Measurements from ENCODE around the gene MRTO4. TPM values are rescaled to one million over a fixed set of nuclear protein-coding genes. Genes with fewer than 3 reads are reported as not detected.
"Not testable (repeated sequence)": the region's sequence is repeated elsewhere in the genome, so short reads cannot be mapped to it uniquely, and the experiment has no call there.

Gene MRTO4
- total and polyA plus RNA-seq, 12 donors: 8.4 to 52.2 (median 13.3) TPM

DNA sequence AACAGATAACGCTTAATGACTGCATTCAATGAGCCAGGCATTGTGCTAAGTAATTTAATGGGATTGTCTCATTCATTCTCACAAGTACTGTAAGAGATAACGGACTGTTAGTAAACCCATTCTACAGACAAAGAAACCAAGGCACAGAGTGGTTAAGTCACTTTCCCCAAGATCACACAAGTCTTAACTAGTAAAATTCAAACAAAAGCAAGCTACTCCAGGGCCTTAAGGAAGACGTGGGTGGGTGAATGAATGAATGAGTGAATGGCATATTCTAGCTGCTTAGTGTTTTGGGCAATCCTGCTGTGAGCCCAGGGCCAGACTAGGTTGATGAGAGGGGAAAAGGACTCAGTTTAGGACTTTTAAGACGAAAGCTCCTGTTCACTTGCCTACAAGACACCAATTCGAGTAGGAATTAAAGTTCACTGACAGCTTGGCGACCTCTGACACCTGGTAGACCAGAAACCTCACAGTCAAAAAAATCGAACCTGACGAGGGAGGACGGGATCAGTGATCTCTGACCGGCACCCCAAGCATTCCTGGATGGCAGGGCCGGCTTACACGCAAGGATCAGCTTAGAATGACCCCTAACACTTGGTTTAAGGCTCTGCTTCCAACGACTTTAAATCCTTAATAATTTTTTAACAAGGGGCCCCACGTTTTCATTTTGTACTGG lies 838 bp upstream of the MRTO4 start:
- TF ChIP-seq, protein P1, sequence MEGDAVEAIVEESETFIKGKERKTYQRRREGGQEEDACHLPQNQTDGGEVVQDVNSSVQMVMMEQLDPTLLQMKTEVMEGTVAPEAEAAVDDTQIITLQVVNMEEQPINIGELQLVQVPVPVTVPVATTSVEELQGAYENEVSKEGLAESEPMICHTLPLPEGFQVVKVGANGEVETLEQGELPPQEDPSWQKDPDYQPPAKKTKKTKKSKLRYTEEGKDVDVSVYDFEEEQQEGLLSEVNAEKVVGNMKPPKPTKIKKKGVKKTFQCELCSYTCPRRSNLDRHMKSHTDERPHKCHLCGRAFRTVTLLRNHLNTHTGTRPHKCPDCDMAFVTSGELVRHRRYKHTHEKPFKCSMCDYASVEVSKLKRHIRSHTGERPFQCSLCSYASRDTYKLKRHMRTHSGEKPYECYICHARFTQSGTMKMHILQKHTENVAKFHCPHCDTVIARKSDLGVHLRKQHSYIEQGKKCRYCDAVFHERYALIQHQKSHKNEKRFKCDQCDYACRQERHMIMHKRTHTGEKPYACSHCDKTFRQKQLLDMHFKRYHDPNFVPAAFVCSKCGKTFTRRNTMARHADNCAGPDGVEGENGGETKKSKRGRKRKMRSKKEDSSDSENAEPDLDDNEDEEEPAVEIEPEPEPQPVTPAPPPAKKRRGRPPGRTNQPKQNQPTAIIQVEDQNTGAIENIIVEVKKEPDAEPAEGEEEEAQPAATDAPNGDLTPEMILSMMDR (IDR thresholded peaks at IDR 0.05): no peak
- Histone ChIP-seq H3K27me3 (no peaks in the 10 kb centered on the region), H3K36me3 (peaks cover 0 to 15% (median 0%) of the 10 kb centered on the region in 9 donors), H3K9me3 (no peaks in the 10 kb centered on the region), H3K4me1 (peaks cover 9 to 42% (median 32%) of the 10 kb centered on the region in 9 donors), H3K27ac (peak overlapping the region in 9 of 10 donors; percentile 87 to 99 (median 97)), H3K4me3 (peak overlapping the region; percentile 71 to 91 (median 84))
- DNase-seq (no peak), ATAC-seq (no peak)
- intact Hi-C loops (cut with DNase I): loop anchor here in 5 of 10 donors (10.0 kb wide), 1 partner anchor 404 kb away; no protein-coding TSS in a partner anchor
- 11 to 13% methylated on average over 14 of the region's 14 CpGs for WGBS, 2 donors

DNA sequence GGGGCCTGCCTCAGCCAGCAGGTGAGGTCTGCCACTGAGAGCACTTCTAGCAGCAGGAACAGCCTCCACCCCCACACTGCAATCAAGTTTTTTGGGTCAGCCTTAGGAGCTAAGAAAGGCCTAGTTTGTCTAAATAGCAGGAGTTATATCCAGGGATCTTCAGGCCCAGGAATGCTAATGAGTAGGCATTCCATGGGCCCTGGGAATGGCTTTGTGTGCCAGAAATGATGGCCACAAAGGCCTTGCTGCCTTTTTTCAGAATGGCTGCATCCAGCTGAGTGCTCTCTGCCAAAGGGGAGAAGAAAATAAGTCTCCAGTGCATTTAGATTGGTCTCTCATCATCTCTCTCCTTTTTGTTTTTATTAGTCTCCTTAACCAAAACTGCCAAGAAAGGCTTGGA lies 2.8 kb downstream of the MRTO4 start:
- Histone ChIP-seq H3K4me1 (peaks cover 9 to 55% (median 38%) of the 10 kb centered on the region in 9 donors), H3K4me3 (no peak overlapping the region), H3K36me3 (peaks cover 0 to 50% (median 17%) of the 10 kb centered on the region in 9 donors), H3K27me3 (no peaks in the 10 kb centered on the region), H3K9me3 (no peaks in the 10 kb centered on the region), H3K27ac (no peak overlapping the region)
- no peak for DNase-seq
- ATAC-seq: no peak
- TF ChIP-seq, protein P1 (IDR thresholded peaks at IDR 0.05): no peak
- intact Hi-C loops (cut with DNase I): loop anchor here in 5 of 10 donors (10.0 kb wide), 1 partner anchor 400 kb away; no protein-coding TSS in a partner anchor

DNA sequence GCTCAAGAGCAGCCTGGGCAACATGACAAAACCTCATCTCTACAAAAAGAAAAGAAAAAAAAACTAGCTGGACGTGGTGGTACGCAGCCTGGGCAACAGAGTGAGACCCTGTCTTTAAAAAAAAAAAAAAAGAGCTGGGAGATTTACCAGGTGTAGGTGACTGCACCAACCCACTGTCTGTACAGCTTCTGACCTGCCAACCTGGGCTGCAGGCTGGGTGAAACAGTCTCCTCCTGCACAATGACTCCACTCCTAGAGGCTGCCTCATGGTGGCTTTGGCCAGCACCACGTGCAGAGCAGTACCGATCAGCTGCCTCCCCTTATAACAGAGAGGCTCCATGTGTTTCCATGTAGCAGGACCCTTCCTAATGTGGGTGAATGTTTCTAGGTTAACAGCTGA lies 3.7 kb downstream of the MRTO4 start:
- ATAC-seq (no peak), DNase-seq (no peak)
- Histone ChIP-seq H3K4me1 (peaks cover 9 to 46% (median 30%) of the 10 kb centered on the region in 9 donors), H3K27me3 (no peaks in the 10 kb centered on the region), H3K27ac (no peak overlapping the region), H3K4me3 (no peak overlapping the region), H3K9me3 (no peaks in the 10 kb centered on the region), H3K36me3 (peaks cover 0 to 58% (median 20%) of the 10 kb centered on the region in 9 donors)
- TF ChIP-seq, protein P1 (IDR thresholded peaks at IDR 0.05): no peak
- WGBS, 2 donors: 87% methylated on average over 4 of the region's 4 CpGs
- intact Hi-C loops (cut with DNase I): loop anchor here in 5 of 10 donors (10.0 kb wide), 1 partner anchor 400 kb away; no protein-coding TSS in a partner anchor

DNA sequence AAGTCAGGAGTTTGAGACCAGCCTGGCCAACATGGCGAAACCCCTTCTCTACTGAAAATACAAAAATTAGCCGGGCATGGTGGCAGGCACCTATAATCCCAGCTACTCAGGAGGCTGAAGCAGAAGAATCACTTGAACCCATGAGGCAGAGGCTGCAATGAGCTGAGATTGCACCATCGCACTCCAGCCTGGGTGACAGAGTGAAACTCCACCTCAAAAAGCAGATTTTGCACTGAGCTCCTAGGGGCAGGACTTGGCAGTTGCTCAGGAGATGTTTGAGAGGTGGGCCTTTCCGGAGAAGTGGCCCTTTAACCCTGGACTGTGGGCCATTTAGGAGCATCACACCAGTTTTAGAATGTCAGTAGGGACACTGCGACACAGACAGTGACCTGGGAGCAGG lies 4.7 kb downstream of the MRTO4 start:
- Histone ChIP-seq H3K4me1 (peaks cover 9 to 39% (median 23%) of the 10 kb centered on the region in 9 donors), H3K36me3 (peaks cover 0 to 65% (median 20%) of the 10 kb centered on the region in 9 donors)
- not testable (repeated sequence) for DNase-seq, H3K27ac ChIP-seq, ATAC-seq, H3K4me3 ChIP-seq, H3K9me3 ChIP-seq, H3K27me3 ChIP-seq
- WGBS, 2 donors: 95 to 96% methylated on average over 5 of the region's 5 CpGs
- intact Hi-C loops (cut with DNase I): loop anchor here in 5 of 10 donors (10.0 kb wide), 1 partner anchor 398 kb away; no protein-coding TSS in a partner anchor
